Type B pancreatic cell (in vitro differentiated cells): Measurements from ENCODE around the gene SIRT2. TPM values are rescaled to one million over a fixed set of nuclear protein-coding genes. Genes with fewer than 3 reads are reported as not detected.

Experiments used
- DNase-seq: peaks from one replicate; pipeline ENCODE4 v3.0.0; 2021; ENCODE audit warnings: mixed read lengths; ENCODE audit not compliant: unreplicated experiment; ENCODE audit errors: extremely low spot score
- H3K27ac Mint-ChIP-seq: 2 replicates; pipeline ENCODE4 v1.8.0; 2021; ENCODE audit warnings: mild to moderate bottlenecking, mixed read lengths
- H3K27me3 Mint-ChIP-seq: 2 replicates; pipeline ENCODE4 v1.8.0; 2021; ENCODE audit warnings: mixed read lengths
- H3K36me3 Mint-ChIP-seq: 2 replicates; pipeline ENCODE4 v1.8.0; 2021; ENCODE audit warnings: mixed read lengths
- H3K4me1 Mint-ChIP-seq: one replicate; pipeline ENCODE4 v1.8.0; 2021; ENCODE audit warnings: mixed read lengths; ENCODE audit not compliant: unreplicated experiment
- H3K4me3 Mint-ChIP-seq: 2 replicates; pipeline ENCODE4 v1.8.0; 2021; ENCODE audit warnings: mild to moderate bottlenecking, mixed read lengths
- H3K9me3 Mint-ChIP-seq: 2 replicates; pipeline ENCODE4 v1.8.0; 2021; ENCODE audit warnings: mixed read lengths
- CTCF ChIP-seq: fragments of 200-600 bp; sonication (generic); conservative IDR thresholded peaks from 2 replicates; pipeline ENCODE4 v1.5.0; 2021; ENCODE audit warnings: antibody characterized with exemption, mild to moderate bottlenecking
- total RNA-seq: library from RNA; stranded (reverse); gene quantifications from 2 replicates; pipeline ENCODE4 v1.2.1, GENCODE V29; 2021; ENCODE audit warnings: low replicate concordance

Gene SIRT2
- total RNA-seq, 1 donor from 2014 or later, result 46.0 TPM

GRCh38 chr19:38838986-38839761 lies 60.2 kb downstream of the SIRT2 start:
- H3K36me3 Mint-ChIP-seq, result peaks cover 52% of the 10 kb centered on the region
- H3K27ac Mint-ChIP-seq, result peak overlapping the region; percentile 95
- H3K4me1 Mint-ChIP-seq, result peaks cover 5% of the 10 kb centered on the region
- no peaks in the 10 kb centered on the region for H3K27me3 Mint-ChIP-seq
- DNase-seq, result no peak
- peak overlapping the region; percentile 67 for H3K4me3 Mint-ChIP-seq
- no peaks in the 10 kb centered on the region for H3K9me3 Mint-ChIP-seq
- TF ChIP-seq CTCF, result no peak

- H3K4me1 Mint-ChIP-seq, result peaks cover 5% of the 10 kb centered on the region
- no peak for TF ChIP-seq CTCF
- no peaks in the 10 kb centered on the region for H3K27me3 Mint-ChIP-seq
- peak overlapping the region; percentile 95 for H3K27ac Mint-ChIP-seq
- H3K9me3 Mint-ChIP-seq, result no peaks in the 10 kb centered on the region
- DNase-seq, result no peak
- H3K4me3 Mint-ChIP-seq, result peak overlapping the region; percentile 67
- peaks cover 44% of the 10 kb centered on the region for H3K36me3 Mint-ChIP-seq
Measured at GRCh38 chr19:38838208-38838985, 61.0 kb downstream of the SIRT2 start.

GRCh38 chr19:38837656-38838121 lies 61.7 kb downstream of the SIRT2 start:
- Mint-ChIP-seq H3K27me3 (no peaks in the 10 kb centered on the region), H3K4me1 (peaks cover 9% of the 10 kb centered on the region), H3K9me3 (no peaks in the 10 kb centered on the region), H3K36me3 (peaks cover 38% of the 10 kb centered on the region), H3K27ac (peak overlapping the region; percentile 95), H3K4me3 (peak overlapping the region; percentile 69)
- no peak for TF ChIP-seq CTCF
- no peak for DNase-seq

GRCh38 chr19:38836983-38837626 lies 62.3 kb downstream of the SIRT2 start:
- H3K36me3 Mint-ChIP-seq, result peaks cover 34% of the 10 kb centered on the region
- H3K27ac Mint-ChIP-seq, result peak overlapping the region; percentile 95
- H3K27me3 Mint-ChIP-seq, result no peaks in the 10 kb centered on the region
- H3K4me3 Mint-ChIP-seq, result peak overlapping the region; percentile 69
- no peaks in the 10 kb centered on the region for H3K9me3 Mint-ChIP-seq
- no peak for DNase-seq
- no peak for TF ChIP-seq CTCF
- peaks cover 11% of the 10 kb centered on the region for H3K4me1 Mint-ChIP-seq

DNA sequence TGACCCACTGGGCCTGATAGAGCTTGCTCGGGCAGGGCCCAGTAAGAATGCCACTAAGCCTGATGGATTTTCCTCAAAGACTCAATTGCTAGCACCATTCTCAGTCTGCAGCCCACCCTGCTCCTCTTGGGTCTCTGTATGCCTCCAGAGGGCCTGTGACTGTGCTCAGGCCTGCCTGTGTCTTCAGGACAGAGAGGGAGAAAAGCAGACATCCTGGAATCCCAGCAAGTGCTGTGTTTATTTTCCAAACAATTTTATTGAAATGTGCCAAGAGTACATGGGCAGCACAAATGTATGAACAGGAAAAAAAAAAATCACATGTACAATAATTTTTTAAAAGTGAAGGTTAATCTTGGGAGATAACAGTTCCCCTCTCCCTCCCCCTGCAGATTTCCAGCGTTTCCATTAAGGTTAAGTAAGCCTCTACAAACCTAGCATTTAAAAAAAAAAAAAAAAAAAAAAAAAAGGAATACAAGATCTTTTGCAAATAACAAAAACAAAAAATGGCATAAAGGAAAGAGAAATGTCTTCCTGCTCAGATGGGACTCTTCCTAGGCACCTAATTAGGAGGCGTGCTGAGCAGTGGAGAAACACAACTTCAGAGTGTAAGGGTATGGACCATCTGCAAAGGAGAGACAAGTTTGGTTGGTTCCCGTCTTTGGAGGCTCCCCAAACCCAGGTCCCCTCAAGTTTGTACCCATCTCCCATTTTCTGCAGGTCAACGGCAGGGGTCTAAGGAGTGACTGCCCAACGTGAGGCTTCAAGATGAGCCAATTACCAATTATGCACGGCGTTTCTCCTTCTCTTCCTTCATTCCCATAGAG lies 63.0 kb downstream of the SIRT2 start:
- no peak for TF ChIP-seq CTCF
- Mint-ChIP-seq H3K4me1 (peaks cover 16% of the 10 kb centered on the region), H3K4me3 (peak overlapping the region; percentile 63), H3K27me3 (no peaks in the 10 kb centered on the region), H3K27ac (peak overlapping the region; percentile 95), H3K36me3 (peaks cover 34% of the 10 kb centered on the region), H3K9me3 (no peaks in the 10 kb centered on the region)
- no peak for DNase-seq
